ENCODE measurements around the gene FIGN.

GRCh38 chr2:163667064-163667887, 68.5 kb downstream of the FIGN start:
- TF ChIP-seq, protein P1, sequence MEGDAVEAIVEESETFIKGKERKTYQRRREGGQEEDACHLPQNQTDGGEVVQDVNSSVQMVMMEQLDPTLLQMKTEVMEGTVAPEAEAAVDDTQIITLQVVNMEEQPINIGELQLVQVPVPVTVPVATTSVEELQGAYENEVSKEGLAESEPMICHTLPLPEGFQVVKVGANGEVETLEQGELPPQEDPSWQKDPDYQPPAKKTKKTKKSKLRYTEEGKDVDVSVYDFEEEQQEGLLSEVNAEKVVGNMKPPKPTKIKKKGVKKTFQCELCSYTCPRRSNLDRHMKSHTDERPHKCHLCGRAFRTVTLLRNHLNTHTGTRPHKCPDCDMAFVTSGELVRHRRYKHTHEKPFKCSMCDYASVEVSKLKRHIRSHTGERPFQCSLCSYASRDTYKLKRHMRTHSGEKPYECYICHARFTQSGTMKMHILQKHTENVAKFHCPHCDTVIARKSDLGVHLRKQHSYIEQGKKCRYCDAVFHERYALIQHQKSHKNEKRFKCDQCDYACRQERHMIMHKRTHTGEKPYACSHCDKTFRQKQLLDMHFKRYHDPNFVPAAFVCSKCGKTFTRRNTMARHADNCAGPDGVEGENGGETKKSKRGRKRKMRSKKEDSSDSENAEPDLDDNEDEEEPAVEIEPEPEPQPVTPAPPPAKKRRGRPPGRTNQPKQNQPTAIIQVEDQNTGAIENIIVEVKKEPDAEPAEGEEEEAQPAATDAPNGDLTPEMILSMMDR (IDR thresholded peaks at IDR 0.05; ENCODE audit: poor library complexity) = no peak
- TF ChIP-seq EZH2 (IDR thresholded peaks at IDR 0.05; ENCODE audit: borderline replicate concordance) = no peak
- no peak for TF ChIP-seq EZH2phosphoT487 (IDR thresholded peaks at IDR 0.05; ENCODE audit: low read depth, severe bottlenecking, unreplicated experiment)

Data from hepatocyte (in vitro differentiated cells).